Cardiac fibroblast (primary cell): Measurements from ENCODE around the gene KRT14.
"Not testable (repeated sequence)": the region's sequence is repeated elsewhere in the genome, so short reads cannot be mapped to it uniquely, and the experiment has no call there.

Source experiments
- DNase-seq, 2 donors: peaks; one replicate each; pipeline versions ENCODE4 v3.0.0 to v3.0.0-alpha.2; 2010; ENCODE audit warnings: low read depth in 2 of 2
- H3K4me3 ChIP-seq, 2 donors: replicated peaks in 1 of 2; 1 replicate in 1 of 2; 2 replicates in 1 of 2; pipeline ENCODE4 v1.5.1; 2011; ENCODE audit warnings: low read depth in 2 of 2, low read length in 2 of 2, mild to moderate bottlenecking in 2 of 2, moderate library complexity in 1 of 2
- CTCF ChIP-seq: IDR thresholded peaks from one replicate; pipeline ENCODE4 v1.5.1; 2011; ENCODE audit warnings: low read depth, mild to moderate bottlenecking, low read length, inconsistent platforms

The KRT14 gene

GRCh38 chr17:41619036-41619926 is 32.6 kb upstream of the KRT14 start:
- no peak overlapping the region for H3K4me3 ChIP-seq
- DNase-seq = no peak
- no peak for TF ChIP-seq CTCF

GRCh38 chr17:41618341-41619035 is 31.8 kb upstream of the KRT14 start:
- no peak for DNase-seq

GRCh38 chr17:41617698-41618097 is 31.0 kb upstream of the KRT14 start:
- TF ChIP-seq CTCF = no peak
- no peak for DNase-seq
- H3K4me3 ChIP-seq = no peak overlapping the region

More at GRCh38 chr17:41618341-41619035, 31.8 kb upstream of the KRT14 start:
- TF ChIP-seq CTCF = no peak
- no peak overlapping the region for H3K4me3 ChIP-seq

GRCh38 chr17:41617136-41617535 is 30.4 kb upstream of the KRT14 start:
- no peak overlapping the region for H3K4me3 ChIP-seq
- no peak for DNase-seq
- TF ChIP-seq CTCF = no peak

GRCh38 chr17:41616486-41616885 is 29.8 kb upstream of the KRT14 start:
- DNase-seq, H3K4me3 ChIP-seq: not testable (repeated sequence)

GRCh38 chr17:41615454-41615853 is 28.8 kb upstream of the KRT14 start:
- DNase-seq = no peak
- H3K4me3 ChIP-seq = no peak overlapping the region
- no peak for TF ChIP-seq CTCF

- not testable (repeated sequence) for H3K4me3 ChIP-seq, DNase-seq
Measured at GRCh38 chr17:41614767-41615166, 28.1 kb upstream of the KRT14 start.
